HG02763 (cell line): ENCODE measurements around the gene TMCO4.

Experiments
- ATAC-seq: cut with Tn5 transposase; IDR thresholded peaks from one replicate; pipeline ENCODE4 v1.9.1; 2021; ENCODE audit warnings: mild to moderate bottlenecking, moderate library complexity; ENCODE audit not compliant: unreplicated experiment

TMCO4 gene

DNA sequence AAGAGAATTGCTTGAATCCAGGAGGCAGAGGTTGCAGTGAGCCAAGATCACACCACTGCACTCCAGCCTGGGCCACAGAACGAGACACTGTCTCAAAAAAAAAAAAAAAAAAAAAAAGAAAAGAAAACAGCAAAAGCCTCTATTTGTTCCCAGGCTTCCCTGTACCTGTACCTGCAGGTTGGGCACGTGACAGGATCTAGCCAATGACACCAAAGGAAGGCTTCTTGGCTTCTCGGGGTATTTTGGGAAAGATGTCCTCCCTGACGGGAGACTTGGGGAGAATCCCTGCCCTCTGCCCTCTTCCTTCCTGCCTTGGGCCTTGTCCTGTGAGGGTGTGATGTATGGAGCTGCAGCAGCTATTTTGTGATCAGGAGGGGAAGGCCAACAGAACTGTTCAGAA is 22.8 kb downstream of the TMCO4 start:
- ATAC-seq = no peak

- no peak for ATAC-seq
These were observed 23.4 kb downstream of the TMCO4 start for GRCh38 chr1:19776287-19776686.

- no peak for ATAC-seq
These were observed 23.9 kb downstream of the TMCO4 start for GRCh38 chr1:19775831-19776230.

- ATAC-seq = no peak
These were observed 24.4 kb downstream of the TMCO4 start for GRCh38 chr1:19775317-19775716.

DNA sequence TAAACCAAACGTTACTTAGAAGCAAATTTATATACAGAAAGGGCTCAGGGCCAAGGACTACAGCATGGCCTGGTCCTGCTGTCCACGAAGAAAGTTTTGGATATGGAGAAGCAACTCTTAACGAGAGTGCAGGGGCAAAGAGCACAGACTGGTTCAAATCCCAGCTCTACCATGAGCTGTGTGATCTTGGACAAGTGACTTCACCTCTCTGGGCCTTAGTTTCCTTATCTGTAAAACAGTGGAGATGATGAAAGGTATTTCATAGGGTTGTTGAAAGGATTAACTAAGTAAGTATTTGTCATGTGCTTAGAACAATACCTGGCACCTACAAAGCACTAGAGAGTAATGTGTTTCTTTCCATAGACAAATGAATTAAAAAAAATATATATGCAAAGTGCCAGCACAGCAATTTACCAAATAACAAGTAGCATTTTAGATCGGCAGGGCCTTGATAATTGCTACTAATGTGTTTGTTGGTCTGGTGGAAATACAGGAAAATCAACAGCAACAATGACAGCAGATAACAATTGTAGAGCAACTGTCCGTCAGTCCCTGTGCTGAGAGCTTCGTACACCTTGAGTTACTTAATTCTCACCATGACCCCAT is 25.4 kb downstream of the TMCO4 start:
- no peak for ATAC-seq

DNA sequence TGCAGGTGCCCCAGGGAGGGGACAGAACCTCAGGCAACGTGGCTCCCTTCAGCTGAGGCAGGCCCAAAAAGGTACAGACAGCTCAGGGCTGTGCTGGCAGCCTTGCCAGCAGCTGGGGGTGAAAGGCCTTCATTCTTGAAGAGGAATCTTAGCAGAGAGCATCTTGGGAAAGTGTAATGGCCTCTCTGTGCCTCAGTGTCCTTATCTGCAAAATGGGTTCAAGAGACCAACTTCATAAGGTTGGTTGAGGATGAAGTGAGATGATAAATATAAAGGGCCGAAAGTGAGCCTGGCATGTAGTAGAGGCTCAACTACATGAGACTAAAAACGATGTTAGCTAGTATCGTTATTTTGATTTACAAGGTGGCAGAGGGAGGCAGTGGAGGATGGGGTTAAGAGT is 26.2 kb downstream of the TMCO4 start:
- no peak for ATAC-seq

GRCh38 chr1:19772053-19772452 is 27.7 kb downstream of the TMCO4 start:
- no peak for ATAC-seq

GRCh38 chr1:19771350-19771749 is 28.4 kb downstream of the TMCO4 start:
- no peak for ATAC-seq

- no peak for ATAC-seq
These were observed 29.1 kb downstream of the TMCO4 start for GRCh38 chr1:19770436-19771190.

DNA sequence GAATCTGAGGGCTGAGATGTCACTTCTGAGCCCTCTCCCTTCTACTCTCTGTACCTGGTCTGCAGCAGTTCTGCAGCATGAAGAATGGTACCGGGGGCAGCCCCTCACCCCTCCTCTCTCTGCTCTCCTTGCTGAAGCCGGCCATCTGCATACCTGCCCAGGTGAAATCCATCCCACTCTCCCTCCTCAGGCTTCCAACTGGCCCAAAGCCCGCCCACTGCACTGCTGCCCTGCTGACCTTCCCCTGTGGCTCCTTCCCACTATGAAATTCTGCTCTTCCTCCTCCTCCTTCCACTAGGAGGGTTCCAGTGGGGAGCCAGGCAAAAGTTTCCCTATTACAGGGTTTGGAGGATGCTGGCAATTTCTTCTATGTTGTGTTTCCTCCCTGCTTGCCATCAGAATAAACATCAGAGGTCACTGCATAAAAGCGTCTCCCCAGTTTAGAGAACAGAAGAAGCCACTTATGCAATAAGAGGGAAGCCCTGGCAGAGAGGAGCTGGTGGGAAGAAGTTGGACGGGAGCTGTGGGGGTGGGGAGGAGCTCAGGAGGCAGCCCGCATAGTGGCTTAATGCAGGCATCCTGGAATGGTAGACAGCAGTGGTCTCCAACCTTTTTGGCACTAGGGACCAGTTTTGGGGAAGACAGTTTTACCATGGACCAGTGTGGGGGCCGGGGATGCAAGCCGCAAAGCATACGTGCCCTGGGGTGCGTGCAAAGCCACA is 30.3 kb downstream of the TMCO4 start:
- ATAC-seq = no peak

- no peak for ATAC-seq
These were observed 31.1 kb downstream of the TMCO4 start for GRCh38 chr1:19768353-19769210.

DNA sequence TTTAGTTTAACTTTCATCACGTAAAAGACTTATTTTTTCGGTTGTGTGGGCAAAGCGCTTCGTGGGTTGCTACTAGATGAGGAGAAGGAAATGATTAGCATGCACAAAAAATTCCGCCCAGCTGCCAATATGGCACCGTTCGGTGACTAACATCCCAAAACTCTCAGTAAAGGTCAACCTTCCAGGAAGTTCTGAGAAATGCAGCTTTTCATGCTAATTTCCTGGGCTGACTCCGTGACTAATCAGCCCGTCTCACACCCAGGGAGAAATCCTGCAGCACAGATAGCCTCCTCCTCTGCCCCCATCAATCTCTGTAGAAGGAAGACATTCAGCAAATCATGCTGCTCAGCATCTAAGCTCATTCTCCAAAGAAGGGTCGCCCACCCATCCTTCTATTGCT is 34.1 kb downstream of the TMCO4 start:
- no peak for ATAC-seq

GRCh38 chr1:19764848-19765247 is 34.9 kb downstream of the TMCO4 start:
- no peak for ATAC-seq

DNA sequence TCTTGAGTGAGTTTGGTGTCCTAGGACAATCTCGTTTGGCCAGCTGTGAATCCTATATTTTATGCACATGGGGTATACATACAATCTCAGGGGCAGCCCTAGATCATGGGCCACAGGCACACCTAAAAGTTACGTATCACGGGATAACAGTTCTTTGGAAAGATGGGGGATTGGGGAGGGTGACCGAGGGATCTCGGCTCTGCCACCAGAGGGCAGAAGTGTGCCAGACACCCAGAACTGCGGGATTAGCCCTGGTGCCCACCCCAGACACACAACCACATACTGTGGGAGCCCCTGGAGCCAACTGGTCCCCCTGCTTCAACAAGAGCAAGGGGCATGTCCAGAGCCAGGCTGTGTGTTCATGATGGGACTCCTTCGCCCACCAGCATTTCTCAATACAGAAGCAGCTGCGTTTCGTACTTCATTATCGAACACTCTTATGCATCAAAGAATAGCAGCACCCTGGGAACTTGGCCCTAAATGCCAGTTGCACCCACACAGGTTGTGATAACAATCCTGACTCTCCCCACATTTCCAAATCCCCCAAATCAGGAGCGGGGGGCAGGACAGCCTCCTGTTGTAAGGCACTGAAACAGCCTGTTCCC is 37.4 kb downstream of the TMCO4 start:
- ATAC-seq = no peak

DNA sequence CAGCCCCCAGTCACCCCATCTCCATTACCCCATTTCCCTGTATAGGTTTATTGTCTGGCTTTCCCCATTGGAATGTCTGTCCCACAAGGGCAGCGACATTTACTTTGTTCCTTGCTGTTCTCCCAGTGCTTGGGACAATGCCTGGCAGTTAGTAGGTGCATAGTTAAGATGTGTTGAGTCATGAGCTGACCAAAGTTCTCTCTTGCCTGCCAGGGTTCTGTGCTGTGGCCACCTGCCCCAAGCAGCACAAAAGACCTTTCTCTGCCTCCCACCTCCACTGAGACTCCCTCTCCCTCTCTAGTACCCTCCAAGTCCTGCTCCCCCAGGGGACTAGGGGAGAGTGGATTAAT is 40.0 kb downstream of the TMCO4 start:
- no peak for ATAC-seq

GRCh38 chr1:19758227-19758830 is 41.4 kb downstream of the TMCO4 start:
- ATAC-seq = no peak

DNA sequence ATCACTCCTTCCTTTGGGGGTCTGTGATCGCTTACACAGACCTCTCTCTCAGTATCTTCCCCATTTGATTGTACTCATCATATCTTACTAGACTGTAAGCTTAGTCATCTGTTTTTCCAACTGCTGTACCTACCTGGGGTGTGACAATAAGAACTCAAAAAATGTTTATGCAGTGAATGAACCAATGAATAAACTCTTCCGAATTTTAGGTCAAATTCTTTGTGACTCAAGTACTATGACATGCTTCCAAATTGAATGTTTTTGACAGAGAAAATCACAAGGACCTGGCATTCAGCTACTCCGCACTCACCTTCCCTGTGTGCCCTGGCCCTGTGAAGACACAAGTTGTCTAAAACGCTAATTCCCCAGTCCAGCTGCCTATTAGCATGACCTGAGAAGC is 42.1 kb downstream of the TMCO4 start:
- no peak for ATAC-seq

DNA sequence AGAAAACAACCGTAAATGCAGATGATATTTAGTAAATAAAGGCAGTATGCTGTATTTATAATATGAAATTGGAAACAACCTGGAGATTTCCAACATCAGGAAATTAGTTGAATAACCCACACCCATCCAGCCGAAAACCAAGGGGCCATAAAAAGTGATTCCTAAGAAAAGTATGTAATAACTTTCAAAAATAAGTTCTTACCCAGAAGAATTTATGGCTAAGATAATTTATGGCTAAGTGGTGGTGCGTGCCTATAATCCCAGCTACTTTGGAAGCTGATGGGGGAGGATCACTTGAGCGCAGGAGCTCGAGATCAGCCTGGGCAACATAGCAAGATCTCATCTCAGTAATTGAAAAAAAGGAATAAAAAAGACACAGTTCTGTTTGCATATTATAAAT is 43.2 kb downstream of the TMCO4 start:
- no peak for ATAC-seq

DNA sequence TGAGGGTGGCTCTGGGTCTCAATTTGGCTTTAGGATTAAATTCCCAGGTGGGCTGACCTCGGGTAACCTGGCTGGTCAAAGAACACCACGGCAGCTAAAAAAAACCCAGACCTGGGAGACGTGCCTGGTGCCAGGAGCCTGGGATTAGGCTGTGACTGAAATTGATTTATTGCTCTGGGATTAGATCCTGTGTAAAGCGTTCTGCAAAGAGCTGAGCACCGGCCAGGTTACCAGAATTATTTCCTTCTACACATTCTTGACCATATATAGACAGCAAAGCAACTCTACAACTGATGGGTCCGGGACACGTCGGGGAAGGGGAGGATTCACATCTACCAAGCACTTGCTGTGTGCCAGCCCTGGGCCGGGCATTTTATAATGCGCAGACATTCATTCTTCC is 45.2 kb downstream of the TMCO4 start:
- ATAC-seq = no peak

DNA sequence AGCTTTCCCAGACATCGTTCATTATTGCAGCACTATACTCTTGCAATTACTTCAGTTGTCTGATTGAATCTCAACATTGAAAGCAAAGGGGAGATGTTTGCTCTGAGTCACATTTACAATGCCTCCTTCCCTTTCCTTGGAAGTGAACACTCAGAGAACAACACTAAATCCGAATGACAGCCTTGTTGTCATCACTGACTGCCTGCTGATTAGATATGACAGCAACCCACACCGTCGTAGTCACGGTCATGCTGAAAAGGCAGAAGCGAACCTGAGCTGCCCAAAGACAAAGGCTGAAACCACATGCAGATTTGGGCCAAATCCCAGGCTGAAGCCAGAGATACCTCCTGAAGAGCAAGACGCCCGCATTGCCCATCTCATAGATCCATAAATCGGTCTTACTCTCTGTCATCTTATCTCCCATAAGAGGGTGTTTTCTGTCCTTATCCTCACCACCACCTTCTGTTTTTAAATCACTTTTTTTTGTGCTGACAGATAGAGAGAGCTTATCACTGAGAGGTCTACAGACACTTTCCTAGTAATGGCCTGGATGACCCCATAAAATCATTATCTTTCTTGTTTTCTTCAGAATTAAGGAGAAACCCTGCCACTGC is 47.5 kb downstream of the TMCO4 start:
- ATAC-seq = no peak
